Right renal cortex interstitium (tissue), 3 donors: ENCODE results near the gene ANKRD13A. TPM values are rescaled to one million over a fixed set of nuclear protein-coding genes. Genes with fewer than 3 reads are reported as not detected.
"Not testable (repeated sequence)": the region's sequence is repeated elsewhere in the genome, so short reads cannot be mapped to it uniquely, and the experiment has no call there.

ENCODE experiments used
- DNase-seq, 3 donors: peaks; one replicate each; pipeline ENCODE4 v3.0.0-alpha.2; 2013; ENCODE audit warnings: low read depth in 3 of 3, low spot score in 2 of 3
- polyA plus RNA-seq, 3 donors: library from polyadenylated mRNA; unstranded; fragments of 120-200 nt; gene quantifications; one replicate each; pipeline ENCODE4 v1.2.1, GENCODE V29; 2013; ENCODE audit not compliant: insufficient read length in 3 of 3

The ANKRD13A gene
- polyA plus RNA-seq, 3 donors: 36.9 to 41.6 (median 38.1) TPM

- DNase-seq: no peak
Measured at GRCh38 chr12:110046451-110047187, 47.4 kb downstream of the ANKRD13A start.

- DNase-seq: no peak
Measured at GRCh38 chr12:110047297-110047940, 48.2 kb downstream of the ANKRD13A start.

GRCh38 chr12:110048242-110049027, 49.2 kb downstream of the ANKRD13A start, which contains the start of gene C12orf76:
Gene C12orf76 (minus strand): TSS chr12:110048522. CDS start chr12:110048495, 27 bp downstream.
- peak; percentile 89 to 90 (median 90) for DNase-seq

GRCh38 chr12:110049034-110049433, 49.8 kb downstream of the ANKRD13A start:
- DNase-seq: not testable (repeated sequence)

- DNase-seq: not testable (repeated sequence)
Measured at GRCh38 chr12:110049666-110050065, 50.4 kb downstream of the ANKRD13A start.

- DNase-seq: no peak
Measured at GRCh38 chr12:110050927-110051326, 51.7 kb downstream of the ANKRD13A start.

- DNase-seq: not testable (repeated sequence)
Measured at GRCh38 chr12:110055375-110056352, 56.4 kb downstream of the ANKRD13A start.

GRCh38 chr12:110056643-110057042, 57.4 kb downstream of the ANKRD13A start:
- not testable (repeated sequence) for DNase-seq

GRCh38 chr12:110058875-110059615, 59.8 kb downstream of the ANKRD13A start:
- no peak for DNase-seq

- no peak for DNase-seq
Measured at GRCh38 chr12:110059651-110060000, 60.4 kb downstream of the ANKRD13A start.

- DNase-seq: no peak
Measured at GRCh38 chr12:110062241-110062640, 63.0 kb downstream of the ANKRD13A start.

GRCh38 chr12:110065540-110065939, 66.3 kb downstream of the ANKRD13A start:
- DNase-seq: no peak

GRCh38 chr12:110067531-110067930, 68.3 kb downstream of the ANKRD13A start:
- DNase-seq: no peak

GRCh38 chr12:110068115-110068514, 68.9 kb downstream of the ANKRD13A start:
- not testable (repeated sequence) for DNase-seq

GRCh38 chr12:110068654-110069053, 69.4 kb downstream of the ANKRD13A start:
- no peak for DNase-seq

GRCh38 chr12:110071504-110071903, 72.3 kb downstream of the ANKRD13A start:
- DNase-seq: no peak

GRCh38 chr12:110071967-110072366, 72.7 kb downstream of the ANKRD13A start:
- DNase-seq: no peak

- DNase-seq: not testable (repeated sequence)
Measured at GRCh38 chr12:110072636-110073035, 73.4 kb downstream of the ANKRD13A start.

GRCh38 chr12:110073049-110073831, 74.0 kb downstream of the ANKRD13A start:
- DNase-seq: no peak
